VCaP (cell line): ENCODE results near the gene HOXC5.
A peak's percentile ranks its signal among the peaks of the same experiment; 100 is the strongest.

Source experiments
- H3K27ac ChIP-seq: fragments of 450-650 bp; 2 replicates; pipeline ENCODE4 v1.5.1; 2017
- TF ChIP-seq, protein P1 (sequence below): fragments of 450-650 bp; conservative IDR thresholded peaks from 2 replicates; pipeline ENCODE4 v1.5.1; 2017; ENCODE audit warnings: mild to moderate bottlenecking, moderate library complexity

HOXC5 gene

DNA sequence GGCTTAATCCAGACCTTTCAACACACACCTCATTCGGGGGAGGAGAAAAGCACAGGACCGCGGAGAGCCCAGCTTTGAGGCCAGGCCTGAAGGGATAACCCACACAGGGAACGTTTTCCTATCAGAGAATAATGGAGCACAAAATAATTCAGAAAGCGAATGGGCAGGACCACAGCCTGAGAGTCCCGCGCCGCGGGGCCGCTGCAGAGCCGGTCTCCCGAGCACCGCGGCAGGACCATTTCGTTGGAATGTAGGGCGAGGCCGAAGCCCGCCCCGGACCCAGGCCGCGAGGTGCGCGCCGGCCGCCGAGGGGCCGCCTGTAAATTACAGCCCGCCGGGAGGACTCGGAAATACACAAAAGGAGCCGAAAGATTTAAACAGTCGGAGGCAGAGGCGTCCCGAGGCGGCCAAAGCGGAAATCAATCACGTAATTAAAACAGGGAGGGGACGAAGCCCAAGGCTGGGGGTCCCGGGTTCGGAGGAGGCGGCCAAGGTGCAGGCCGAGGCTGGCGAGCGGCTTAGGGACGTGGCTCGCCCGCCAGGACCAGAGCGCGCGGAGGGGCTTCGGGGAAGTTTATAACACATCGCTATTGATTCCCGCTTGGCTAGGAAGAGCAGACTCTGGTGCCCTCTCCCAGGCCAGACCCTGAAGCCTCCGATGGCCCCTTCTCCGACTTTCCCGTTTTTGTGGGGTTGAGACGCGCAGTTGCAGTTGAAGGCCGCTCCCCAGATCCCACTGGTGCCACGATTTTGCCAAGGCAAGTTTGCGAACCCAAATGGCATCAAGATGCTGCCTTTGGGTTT is 14.5 kb downstream of the HOXC5 start:
- TF ChIP-seq, protein P1, sequence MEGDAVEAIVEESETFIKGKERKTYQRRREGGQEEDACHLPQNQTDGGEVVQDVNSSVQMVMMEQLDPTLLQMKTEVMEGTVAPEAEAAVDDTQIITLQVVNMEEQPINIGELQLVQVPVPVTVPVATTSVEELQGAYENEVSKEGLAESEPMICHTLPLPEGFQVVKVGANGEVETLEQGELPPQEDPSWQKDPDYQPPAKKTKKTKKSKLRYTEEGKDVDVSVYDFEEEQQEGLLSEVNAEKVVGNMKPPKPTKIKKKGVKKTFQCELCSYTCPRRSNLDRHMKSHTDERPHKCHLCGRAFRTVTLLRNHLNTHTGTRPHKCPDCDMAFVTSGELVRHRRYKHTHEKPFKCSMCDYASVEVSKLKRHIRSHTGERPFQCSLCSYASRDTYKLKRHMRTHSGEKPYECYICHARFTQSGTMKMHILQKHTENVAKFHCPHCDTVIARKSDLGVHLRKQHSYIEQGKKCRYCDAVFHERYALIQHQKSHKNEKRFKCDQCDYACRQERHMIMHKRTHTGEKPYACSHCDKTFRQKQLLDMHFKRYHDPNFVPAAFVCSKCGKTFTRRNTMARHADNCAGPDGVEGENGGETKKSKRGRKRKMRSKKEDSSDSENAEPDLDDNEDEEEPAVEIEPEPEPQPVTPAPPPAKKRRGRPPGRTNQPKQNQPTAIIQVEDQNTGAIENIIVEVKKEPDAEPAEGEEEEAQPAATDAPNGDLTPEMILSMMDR: no peak
- no peak overlapping the region for H3K27ac ChIP-seq

DNA sequence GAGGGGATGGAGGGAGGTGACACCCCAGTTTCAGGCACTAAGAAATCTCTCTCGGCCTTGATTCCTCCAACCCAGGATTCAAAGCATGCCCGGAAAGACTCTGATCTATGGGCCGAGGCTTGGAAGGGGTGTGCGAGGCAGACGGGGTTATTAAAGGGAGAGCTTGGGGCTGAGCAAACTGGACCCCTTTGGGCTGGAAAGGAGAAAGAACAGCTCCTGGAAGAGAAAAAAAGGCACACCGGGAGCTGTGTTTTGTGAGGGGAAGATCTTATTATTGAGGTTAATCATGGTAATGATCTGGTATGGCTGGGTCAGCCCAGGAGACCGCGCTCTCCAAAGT is 15.1 kb downstream of the HOXC5 start:
- TF ChIP-seq, protein P1: no peak
- no peak overlapping the region for H3K27ac ChIP-seq

DNA sequence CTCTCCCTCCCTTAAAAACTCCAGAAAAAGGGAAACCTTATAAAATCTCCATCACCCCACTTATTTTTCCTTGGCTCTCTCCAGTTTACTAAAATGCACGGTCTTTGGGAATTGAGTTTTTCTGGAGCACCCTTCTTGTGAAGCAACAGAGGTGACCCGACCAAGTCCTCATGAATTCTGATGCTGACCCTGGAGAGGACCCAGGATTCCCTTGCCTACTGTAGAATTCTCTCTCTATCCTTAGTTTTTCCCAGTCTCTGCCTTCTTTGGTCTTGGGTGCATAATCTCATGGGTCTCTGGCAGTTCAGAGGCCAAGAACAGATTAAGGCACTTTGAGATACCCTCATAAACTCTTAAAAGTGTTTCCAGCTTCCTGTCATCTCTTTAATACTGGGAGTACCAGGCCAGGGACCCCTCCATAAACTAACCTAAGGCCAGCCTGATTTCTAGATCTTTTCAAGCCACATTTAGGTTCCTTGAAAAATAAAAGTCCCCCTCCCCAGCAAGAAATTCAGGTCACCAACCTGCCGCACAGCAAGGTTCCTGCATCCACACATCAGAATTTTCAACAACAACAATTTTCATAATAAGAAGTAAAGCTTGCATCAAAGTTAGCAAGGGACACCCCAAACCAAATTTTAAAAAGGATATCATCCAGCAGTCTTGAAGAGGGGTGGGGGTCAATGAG is 15.7 kb downstream of the HOXC5 start:
- no peak overlapping the region for H3K27ac ChIP-seq
- TF ChIP-seq, protein P1: no peak

DNA sequence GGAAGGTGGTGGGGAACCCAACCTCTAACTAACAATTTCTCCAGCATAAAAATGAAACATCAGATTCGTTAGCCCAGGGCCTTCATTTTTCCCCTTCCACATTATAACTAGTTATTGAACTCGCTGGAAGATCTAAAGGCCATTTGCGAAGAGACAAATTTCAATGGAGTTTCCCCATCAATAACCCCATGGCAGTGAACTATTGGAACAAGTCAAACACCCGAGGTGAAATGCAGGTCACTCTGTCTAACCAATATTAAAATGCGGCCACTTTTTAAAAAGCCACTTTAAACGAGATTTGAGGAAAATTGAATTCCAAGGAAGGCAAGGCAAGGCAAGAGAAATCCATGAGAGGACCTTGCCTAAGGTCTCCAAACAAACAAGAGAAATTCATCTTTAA is 16.3 kb downstream of the HOXC5 start:
- TF ChIP-seq, protein P1: no peak
- H3K27ac ChIP-seq: no peak overlapping the region

DNA sequence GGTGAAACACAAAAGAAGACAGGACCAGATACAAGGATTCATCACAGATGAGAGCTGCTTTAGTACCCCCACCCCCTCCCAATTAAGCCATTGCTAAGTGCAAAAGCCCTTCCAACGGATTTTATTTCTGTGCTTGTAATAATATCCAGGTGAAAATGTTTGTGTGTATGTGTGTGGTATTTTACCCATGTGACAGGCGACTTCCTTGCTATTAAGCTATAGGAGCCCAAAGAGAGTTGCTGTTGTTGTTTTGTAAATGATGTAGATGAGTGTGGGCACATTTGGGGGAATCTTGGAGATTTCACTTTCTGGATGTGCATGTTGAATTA is 17.6 kb downstream of the HOXC5 start:
- no peak overlapping the region for H3K27ac ChIP-seq
- TF ChIP-seq, protein P1: no peak

DNA sequence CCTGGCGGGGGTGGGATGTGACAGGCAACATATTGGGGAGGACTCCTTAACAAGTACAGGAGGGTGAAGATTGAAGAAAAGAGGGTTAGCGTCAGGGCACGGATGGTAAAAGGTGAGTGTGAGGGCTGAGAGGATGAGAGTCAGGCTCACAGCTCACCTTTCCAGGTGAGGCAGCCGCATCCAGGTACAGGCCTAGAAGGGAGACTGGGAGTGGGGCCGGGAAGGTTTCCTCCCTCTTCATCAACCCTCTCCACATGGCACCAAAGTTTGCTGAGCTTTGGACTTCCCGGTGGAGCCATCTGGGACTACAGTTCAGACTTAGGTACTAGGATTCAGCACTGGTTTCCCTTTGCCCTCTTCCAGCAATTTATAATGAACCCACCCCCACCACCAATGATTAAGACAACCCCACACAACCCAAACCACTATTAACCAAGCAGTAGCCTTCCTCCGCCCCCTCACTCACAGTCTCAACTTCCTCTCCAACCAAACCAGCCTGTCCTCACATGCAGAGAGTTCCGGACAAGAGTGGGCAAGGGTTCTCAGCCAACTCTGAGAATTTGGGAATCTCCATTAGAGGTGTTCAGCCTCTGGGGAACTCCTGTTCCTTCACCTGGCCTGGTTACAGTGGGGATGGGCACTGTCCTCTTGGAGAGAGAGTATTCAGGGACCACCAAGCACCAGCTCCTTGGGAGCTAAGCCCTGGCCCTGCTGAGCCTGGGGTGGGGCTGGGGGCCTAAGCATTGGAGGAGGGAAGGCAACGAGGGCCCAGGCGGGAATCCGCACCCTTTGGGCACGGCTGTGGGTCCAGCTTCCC is 18.4 kb downstream of the HOXC5 start:
- TF ChIP-seq, protein P1: no peak; the same call in 1 of the 2 replicates

DNA sequence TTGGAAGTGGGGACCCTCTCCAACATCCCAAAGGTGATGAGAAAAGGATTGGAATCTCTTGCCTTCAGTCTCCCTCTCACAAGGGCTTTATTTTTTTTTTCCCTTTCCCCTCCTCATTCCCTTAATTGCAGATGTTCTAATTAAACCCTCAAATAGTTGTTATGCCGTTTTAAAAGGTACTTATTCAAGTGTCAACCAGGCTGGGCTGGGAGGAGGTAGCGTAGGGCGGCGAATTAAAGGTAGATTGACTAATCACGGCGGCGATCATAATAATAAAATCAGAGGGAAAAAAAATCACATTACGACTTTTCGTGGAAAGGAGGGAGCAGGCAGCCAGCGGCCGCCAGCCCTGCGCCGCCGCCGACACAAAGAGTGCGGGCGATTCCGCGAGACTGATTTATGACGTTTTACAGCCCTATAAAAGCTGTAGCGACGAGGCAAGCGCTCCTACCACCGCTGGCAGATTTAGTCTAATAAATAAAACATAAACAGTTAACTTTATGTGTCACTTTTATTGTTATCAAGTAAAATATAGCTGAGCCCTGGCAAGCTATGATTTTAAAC is 19.1 kb downstream of the HOXC5 start:
- H3K27ac ChIP-seq: peak overlapping the region; percentile 27
- TF ChIP-seq, protein P1: no peak

More for the DNA sequence above, 18.4 kb downstream of the HOXC5 start:
- peak overlapping the region; percentile 27; the same call in 1 of the 2 replicates for H3K27ac ChIP-seq
